IMR-90 (cell line): Measurements from ENCODE around the gene RAPGEF2. TPM values are rescaled to one million over a fixed set of nuclear protein-coding genes. Genes with fewer than 3 reads are reported as not detected.

ENCODE experiments used
- ATAC-seq: fragments of 200-7000 bp; cut with Tn5 transposase; 2 replicates; pipeline ENCODE4 v1.9.1; 2020; ENCODE audit warnings: low read depth, mild to moderate bottlenecking, moderate library complexity
- BruUV-seq: library from RNA; stranded (reverse); fragments of 400-500 nt; replicated peaks from 2 replicates; lab custom pipeline; 2021; lab: Mats Ljungman, UMichigan
- CTCF ChIA-PET: fragments of 300-600 bp; formaldehyde crosslinking; extraction: SDS; loops from one replicate; lab custom pipeline; 2021; ENCODE audit warnings: antibody characterized with exemption; lab: Yijun Ruan, JAX
- POLR2A ChIA-PET: fragments of 300-600 bp; sonication (Branson Sonifier 250); formaldehyde crosslinking; loops from one replicate; lab custom pipeline; 2022; ENCODE audit warnings: antibody characterized with exemption; ENCODE audit not compliant: unreplicated experiment; lab: Charles Lee
- DNase-seq: peaks from one replicate; pipeline ENCODE4 v3.0.0; 2013
- H2AFZ ChIP-seq: replicated peaks from 2 replicates; pipeline ENCODE3; 2013; ENCODE audit warnings: low read length, mild to moderate bottlenecking; ENCODE audit not compliant: poor library complexity
- H2AK5ac ChIP-seq: 2 replicates; pipeline ENCODE4 v1.6.1; 2013; ENCODE audit warnings: low read depth, low read length, inconsistent platforms
- H2AK9ac ChIP-seq: replicated peaks from 2 replicates; pipeline ENCODE3; 2013; ENCODE audit warnings: mild to moderate bottlenecking, low read depth, low read length, moderate library complexity; ENCODE audit not compliant: poor library complexity
- H2BK120ac ChIP-seq: 2 replicates; pipeline ENCODE4 v1.6.1; 2013; ENCODE audit warnings: low read depth, low read length, inconsistent platforms
- H2BK15ac ChIP-seq: 3 replicates; pipeline ENCODE4 v1.6.1; 2013; ENCODE audit warnings: low read depth, low read length, inconsistent platforms
- H2BK20ac ChIP-seq: 2 replicates; pipeline ENCODE4 v1.6.1; 2013; ENCODE audit warnings: low read depth, mild to moderate bottlenecking, inconsistent platforms, low read length, moderate library complexity
- H2BK5ac ChIP-seq: 2 replicates; pipeline ENCODE4 v1.6.1; 2013; ENCODE audit warnings: mild to moderate bottlenecking, low read depth, low read length, inconsistent platforms; ENCODE audit not compliant: poor library complexity, severe bottlenecking
- H3K14ac ChIP-seq: replicated peaks from 2 replicates; pipeline ENCODE4 v1.6.1; 2013; ENCODE audit warnings: low read depth, low read length, inconsistent platforms
- H3K18ac ChIP-seq: 2 replicates; pipeline ENCODE4 v1.6.1; 2013; ENCODE audit warnings: low read depth, low read length, control low read depth
- H3K23ac ChIP-seq: 2 replicates; pipeline ENCODE4 v1.6.1; 2013; ENCODE audit warnings: low read depth, low read length, inconsistent platforms
- H3K27ac ChIP-seq: 2 replicates; pipeline ENCODE4 v1.5.1; 2013; ENCODE audit warnings: mild to moderate bottlenecking, control low read depth, low read length; ENCODE audit not compliant: insufficient read depth
- H3K27me3 ChIP-seq: 2 replicates; pipeline ENCODE4 v1.6.1; 2013; ENCODE audit warnings: low read length; ENCODE audit not compliant: control insufficient read depth, insufficient read depth
- H3K36me3 ChIP-seq: 2 replicates; pipeline ENCODE4 v1.6.1; 2013; ENCODE audit warnings: low read length, mixed read lengths; ENCODE audit not compliant: control insufficient read depth, insufficient read depth
- H3K4ac ChIP-seq: 2 replicates; pipeline ENCODE4 v1.6.1; 2013; ENCODE audit warnings: low read depth, low read length, inconsistent platforms
- H3K4me1 ChIP-seq: 2 replicates; pipeline ENCODE4 v1.6.1; 2013; ENCODE audit warnings: low read length, mixed read lengths; ENCODE audit not compliant: control insufficient read depth, insufficient read depth
- H3K4me2 ChIP-seq: 2 replicates; pipeline ENCODE4 v1.6.1; 2013; ENCODE audit warnings: low read depth, mild to moderate bottlenecking, control low read depth, low read length, moderate library complexity
- H3K4me3 ChIP-seq: 2 replicates; pipeline ENCODE4 v1.5.1; 2013; ENCODE audit warnings: low read depth, mild to moderate bottlenecking, control low read depth, low read length, moderate library complexity; ENCODE audit not compliant: insufficient read depth
- H3K56ac ChIP-seq: 2 replicates; pipeline ENCODE4 v1.6.1; 2013; ENCODE audit warnings: low read length, inconsistent platforms; ENCODE audit not compliant: insufficient read depth; ENCODE audit errors: extremely low read depth
- H3K79me1 ChIP-seq, 2 experiments: 2 replicates each; pipeline ENCODE4 v1.6.1; 2013; ENCODE audit warnings: low read length in 2 of 2, inconsistent platforms in 1 of 2, low read depth in 1 of 2
- H3K9ac ChIP-seq: 2 replicates; pipeline ENCODE4 v1.6.1; 2013; ENCODE audit warnings: low read depth, low read length, control low read depth
- H3K9me1 ChIP-seq: 2 replicates; pipeline ENCODE4 v1.6.1; 2013; ENCODE audit warnings: low read length, inconsistent platforms; ENCODE audit not compliant: insufficient read depth
- H3K9me3 ChIP-seq: 2 replicates; pipeline ENCODE4 v1.6.1; 2013; ENCODE audit warnings: low read length; ENCODE audit not compliant: control insufficient read depth, insufficient read depth
- H4K20me1 ChIP-seq: 2 replicates; pipeline ENCODE4 v1.6.1; 2013; ENCODE audit warnings: low read length, inconsistent platforms; ENCODE audit not compliant: insufficient read depth
- H4K5ac ChIP-seq: 2 replicates; pipeline ENCODE4 v1.6.1; 2013; ENCODE audit warnings: mild to moderate bottlenecking, low read depth, low read length, control low read depth
- H4K8ac ChIP-seq, 2 experiments: 2 replicates each; pipeline ENCODE4 v1.6.1; 2013; ENCODE audit warnings: low read depth in 2 of 2, low read length in 2 of 2, control low read depth in 1 of 2, inconsistent platforms in 1 of 2
- H4K91ac ChIP-seq: 2 replicates; pipeline ENCODE4 v1.6.1; 2013; ENCODE audit warnings: low read depth, low read length, inconsistent platforms; ENCODE audit not compliant: insufficient read depth
- CEBPB ChIP-seq: IDR thresholded peaks from 2 replicates; pipeline ENCODE4 v1.6.1; 2012; ENCODE audit warnings: low read depth, low read length, improper control_type of control experiment
- FOS ChIP-seq: fragments of 150-350 bp; IDR thresholded peaks from 2 replicates; pipeline ENCODE4 v1.6.1; 2016; ENCODE audit warnings: low read depth, low read length
- MAZ ChIP-seq: IDR thresholded peaks from 2 replicates; pipeline ENCODE4 v1.6.1; 2012; ENCODE audit warnings: low read depth, mild to moderate bottlenecking, low read length, improper control_type of control experiment, moderate library complexity, borderline replicate concordance
- RAD21 ChIP-seq: IDR thresholded peaks from 2 replicates; pipeline ENCODE4 v1.6.1; 2012; ENCODE audit warnings: low read length, improper control_type of control experiment
- WGBS, 2 experiments: methylation state at CpG; one replicate each; pipeline versions ENCODE4 v1.1.5 to v1.1.7; 2013; ENCODE audit warnings: missing lambda C conversion rate in 2 of 2; ENCODE audit not compliant: insufficient read length in 1 of 2; ENCODE audit errors: extremely low coverage in 2 of 2; 5-methylcytosine and 5-hydroxymethylcytosine counted together
- dilution Hi-C: fragments of 300-500 bp; cut with HindIII; formaldehyde crosslinking; loops from one replicate; pipeline ENCODE4 v1.14.3; 2018; ENCODE audit warnings: low sequenced_read_pairs; ENCODE audit not compliant: unreplicated experiment
- in situ Hi-C: fragments of 300-500 bp; cut with MboI; formaldehyde crosslinking; loops from 3 replicates; pipeline ENCODE4 v1.14.3; 2019; ENCODE audit warnings: low sequenced_read_pairs, inconsistent platforms, mixed read lengths
- intact Hi-C: fragments of 100-400 bp; cut with micrococcal nuclease; formaldehyde crosslinking; loops from 2 replicates; pipeline ENCODE4 v1.10.0; 2022
- polyA plus RNA-seq, 3 experiments: library from polyadenylated mRNA; depleted of rRNA; stranded (reverse); fragments of >200 nt; gene quantifications; 2 replicates each; pipeline ENCODE4 v1.2.3, GENCODE V29; 2012; ENCODE audit warnings: low replicate concordance in 1 of 3
- total RNA-seq: library from RNA; depleted of rRNA; stranded (reverse); fragments of >200 nt; gene quantifications from 2 replicates; pipeline ENCODE4 v1.2.3, GENCODE V29; 2012
- TF ChIP-seq, protein P1 (sequence below): fragments of 150-350 bp; IDR thresholded peaks from 2 replicates; pipeline ENCODE4 v1.6.1; 2017; ENCODE audit warnings: mild to moderate bottlenecking, antibody characterized with exemption, low read length, low read depth

RAPGEF2 gene
- total and polyA plus RNA-seq, 2 of the 4 experiments (the other 2 are of a cell fraction) = 27.6 to 109 TPM

DNA sequence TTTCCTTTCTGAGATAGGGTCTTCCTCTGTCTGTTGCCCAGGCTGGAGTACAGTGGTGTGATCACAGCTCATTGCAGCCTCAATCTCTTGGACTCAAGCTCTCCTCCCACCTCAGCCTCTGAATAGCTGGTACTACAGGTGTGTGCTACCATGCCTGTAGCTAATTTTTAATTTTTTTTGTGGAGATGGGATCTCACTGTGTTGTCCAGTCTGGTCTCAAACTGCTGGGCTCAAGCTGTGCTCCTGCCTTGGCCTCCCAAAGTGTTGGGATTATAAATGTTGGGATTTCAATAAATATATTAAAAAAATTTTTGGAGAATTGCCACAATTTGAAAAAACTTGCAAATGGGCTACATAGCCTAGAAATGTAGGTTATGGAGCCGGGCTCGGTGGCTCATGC lies 18.5 kb downstream of the RAPGEF2 start:
- no peak for ATAC-seq
- no TSS peak for BruUV-seq
- Histone ChIP-seq H3K9me1 (no peaks in the 10 kb centered on the region; the same call in 1 of the 2 replicates), H2BK5ac (no peak overlapping the region), H3K18ac (no peak overlapping the region), H2AK5ac (no peak overlapping the region), H2AK9ac (no peak overlapping the region), H3K23ac (no peak overlapping the region), H3K4me1 (peaks cover 2% of the 10 kb centered on the region; the same call in 1 of the 2 replicates), H3K4me2 (no peak overlapping the region), H3K4ac (no peak overlapping the region), H4K20me1 (peaks cover 13% of the 10 kb centered on the region), H3K14ac (no peak overlapping the region), H2BK15ac (no peak overlapping the region), H3K4me3 (no peak overlapping the region), H3K36me3 (no peaks in the 10 kb centered on the region), H3K9ac (no peak overlapping the region), H2AFZ (no peak overlapping the region), H4K91ac (no peak overlapping the region), H3K9me3 (no peaks in the 10 kb centered on the region), H3K27me3 (no peaks in the 10 kb centered on the region), H2BK20ac (no peak overlapping the region), H4K8ac (no peak overlapping the region), H2BK120ac (no peak overlapping the region), H4K5ac (no peak overlapping the region), H3K79me1 (peaks cover 11 to 38% of the 10 kb centered on the region in 2 experiments), H3K56ac (no peak overlapping the region), H3K27ac (no peak overlapping the region)
- intact Hi-C loops (no loop called here), dilution Hi-C loops (no loop called here), in situ Hi-C loops (no loop called here)
- DNase-seq = no peak
- CTCF ChIA-PET = interaction anchor here (1.1 kb wide), 1 partner anchor 13 kb away, joined by 4 read pairs; no protein-coding TSS in a partner anchor
- POLR2A ChIA-PET = no interaction called here
- whole genome bisulfite sequencing, 2 experiments = no CpG with 5 or more reads among the region's 2 CpGs
- no peak for TF ChIP-seq RAD21
- no peak for TF ChIP-seq FOS
- TF ChIP-seq MAZ = no peak
- TF ChIP-seq, protein P1, sequence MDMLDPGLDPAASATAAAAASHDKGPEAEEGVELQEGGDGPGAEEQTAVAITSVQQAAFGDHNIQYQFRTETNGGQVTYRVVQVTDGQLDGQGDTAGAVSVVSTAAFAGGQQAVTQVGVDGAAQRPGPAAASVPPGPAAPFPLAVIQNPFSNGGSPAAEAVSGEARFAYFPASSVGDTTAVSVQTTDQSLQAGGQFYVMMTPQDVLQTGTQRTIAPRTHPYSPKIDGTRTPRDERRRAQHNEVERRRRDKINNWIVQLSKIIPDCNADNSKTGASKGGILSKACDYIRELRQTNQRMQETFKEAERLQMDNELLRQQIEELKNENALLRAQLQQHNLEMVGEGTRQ = no peak
- TF ChIP-seq CEBPB = no peak
